Progenitor cell of endocrine pancreas (in vitro differentiated cells): ENCODE data around the gene ATP2A3. TPM values are rescaled to one million over a fixed set of nuclear protein-coding genes. Genes with fewer than 3 reads are reported as not detected.

Experiments used
- DNase-seq: peaks from one replicate; pipeline ENCODE4 v3.0.0; 2021; ENCODE audit warnings: low spot score; ENCODE audit not compliant: unreplicated experiment
- H3K27ac Mint-ChIP-seq: 2 replicates; pipeline ENCODE4 v1.8.0; 2021; ENCODE audit warnings: mild to moderate bottlenecking, moderate library complexity, mixed read lengths
- H3K27me3 Mint-ChIP-seq: 2 replicates; pipeline ENCODE4 v1.8.0; 2021; ENCODE audit warnings: mixed read lengths
- H3K36me3 Mint-ChIP-seq: 2 replicates; pipeline ENCODE4 v1.8.0; 2022; ENCODE audit warnings: mixed read lengths; ENCODE audit not compliant: insufficient read depth
- H3K4me1 Mint-ChIP-seq: 2 replicates; pipeline ENCODE4 v1.8.0; 2021; ENCODE audit warnings: low read depth, mixed read lengths
- H3K4me3 Mint-ChIP-seq: 2 replicates; pipeline ENCODE4 v1.8.0; 2021; ENCODE audit warnings: low read depth, mild to moderate bottlenecking, moderate library complexity, mixed read lengths
- H3K9me3 Mint-ChIP-seq: 2 replicates; pipeline ENCODE4 v1.8.0; 2021; ENCODE audit warnings: low read depth, mixed read lengths
- CTCF ChIP-seq: fragments of 200-600 bp; sonication (generic); IDR thresholded peaks from one replicate; pipeline ENCODE4 v1.5.0; 2021; ENCODE audit warnings: antibody characterized with exemption, mild to moderate bottlenecking; ENCODE audit not compliant: unreplicated experiment
- total RNA-seq: library from RNA; stranded (reverse); gene quantifications from 2 replicates; pipeline ENCODE4 v1.2.1, GENCODE V29; 2021

ATP2A3 gene
- total RNA-seq, 1 donor from 2014 or later, result 59.2 TPM

GRCh38 chr17:3927628-3928340 lies 36.5 kb downstream of the ATP2A3 start:
- no peaks in the 10 kb centered on the region for H3K4me1 Mint-ChIP-seq
- H3K4me3 Mint-ChIP-seq, result no peak overlapping the region
- no peak overlapping the region for H3K27ac Mint-ChIP-seq
- H3K36me3 Mint-ChIP-seq, result no peaks in the 10 kb centered on the region
- no peak for TF ChIP-seq CTCF
- H3K27me3 Mint-ChIP-seq, result no peaks in the 10 kb centered on the region
- no peaks in the 10 kb centered on the region for H3K9me3 Mint-ChIP-seq
- DNase-seq, result no peak

- TF ChIP-seq CTCF, result no peak
- Mint-ChIP-seq H3K9me3 (no peaks in the 10 kb centered on the region), H3K27me3 (no peaks in the 10 kb centered on the region), H3K36me3 (no peaks in the 10 kb centered on the region), H3K4me3 (no peak overlapping the region), H3K4me1 (no peaks in the 10 kb centered on the region), H3K27ac (peak overlapping the region; percentile 20)
- DNase-seq, result no peak
These were observed 37.2 kb downstream of the ATP2A3 start for GRCh38 chr17:3926860-3927627.

GRCh38 chr17:3925684-3926485 lies 38.4 kb downstream of the ATP2A3 start:
- H3K4me3 Mint-ChIP-seq, result no peak overlapping the region
- H3K27ac Mint-ChIP-seq, result peak overlapping the region; percentile 11
- no peak for TF ChIP-seq CTCF
- no peaks in the 10 kb centered on the region for H3K9me3 Mint-ChIP-seq
- H3K27me3 Mint-ChIP-seq, result no peaks in the 10 kb centered on the region
- H3K4me1 Mint-ChIP-seq, result no peaks in the 10 kb centered on the region
- DNase-seq, result no peak
- H3K36me3 Mint-ChIP-seq, result no peaks in the 10 kb centered on the region

- Mint-ChIP-seq H3K36me3 (no peaks in the 10 kb centered on the region), H3K4me1 (no peaks in the 10 kb centered on the region), H3K27ac (no peak overlapping the region), H3K9me3 (no peaks in the 10 kb centered on the region), H3K27me3 (no peaks in the 10 kb centered on the region), H3K4me3 (no peak overlapping the region)
- DNase-seq, result no peak
- no peak for TF ChIP-seq CTCF
These were observed 39.5 kb downstream of the ATP2A3 start for GRCh38 chr17:3924512-3925350.
